LNCAP (cell line): ENCODE results near the gene HNRNPAB.

ENCODE experiments used
- TF ChIP-seq, protein P1 (sequence below): fragments of 450-650 bp; IDR thresholded peaks from 2 replicates; pipeline ENCODE4 v1.5.1; 2017; ENCODE audit warnings: mild to moderate bottlenecking

Gene HNRNPAB

GRCh38 chr5:178210686-178211085 lies 6.4 kb downstream of the HNRNPAB start:
- TF ChIP-seq, protein P1, sequence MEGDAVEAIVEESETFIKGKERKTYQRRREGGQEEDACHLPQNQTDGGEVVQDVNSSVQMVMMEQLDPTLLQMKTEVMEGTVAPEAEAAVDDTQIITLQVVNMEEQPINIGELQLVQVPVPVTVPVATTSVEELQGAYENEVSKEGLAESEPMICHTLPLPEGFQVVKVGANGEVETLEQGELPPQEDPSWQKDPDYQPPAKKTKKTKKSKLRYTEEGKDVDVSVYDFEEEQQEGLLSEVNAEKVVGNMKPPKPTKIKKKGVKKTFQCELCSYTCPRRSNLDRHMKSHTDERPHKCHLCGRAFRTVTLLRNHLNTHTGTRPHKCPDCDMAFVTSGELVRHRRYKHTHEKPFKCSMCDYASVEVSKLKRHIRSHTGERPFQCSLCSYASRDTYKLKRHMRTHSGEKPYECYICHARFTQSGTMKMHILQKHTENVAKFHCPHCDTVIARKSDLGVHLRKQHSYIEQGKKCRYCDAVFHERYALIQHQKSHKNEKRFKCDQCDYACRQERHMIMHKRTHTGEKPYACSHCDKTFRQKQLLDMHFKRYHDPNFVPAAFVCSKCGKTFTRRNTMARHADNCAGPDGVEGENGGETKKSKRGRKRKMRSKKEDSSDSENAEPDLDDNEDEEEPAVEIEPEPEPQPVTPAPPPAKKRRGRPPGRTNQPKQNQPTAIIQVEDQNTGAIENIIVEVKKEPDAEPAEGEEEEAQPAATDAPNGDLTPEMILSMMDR, result no peak

GRCh38 chr5:178211095-178212048 lies 7.0 kb downstream of the HNRNPAB start:
- TF ChIP-seq, protein P1, result no peak

DNA sequence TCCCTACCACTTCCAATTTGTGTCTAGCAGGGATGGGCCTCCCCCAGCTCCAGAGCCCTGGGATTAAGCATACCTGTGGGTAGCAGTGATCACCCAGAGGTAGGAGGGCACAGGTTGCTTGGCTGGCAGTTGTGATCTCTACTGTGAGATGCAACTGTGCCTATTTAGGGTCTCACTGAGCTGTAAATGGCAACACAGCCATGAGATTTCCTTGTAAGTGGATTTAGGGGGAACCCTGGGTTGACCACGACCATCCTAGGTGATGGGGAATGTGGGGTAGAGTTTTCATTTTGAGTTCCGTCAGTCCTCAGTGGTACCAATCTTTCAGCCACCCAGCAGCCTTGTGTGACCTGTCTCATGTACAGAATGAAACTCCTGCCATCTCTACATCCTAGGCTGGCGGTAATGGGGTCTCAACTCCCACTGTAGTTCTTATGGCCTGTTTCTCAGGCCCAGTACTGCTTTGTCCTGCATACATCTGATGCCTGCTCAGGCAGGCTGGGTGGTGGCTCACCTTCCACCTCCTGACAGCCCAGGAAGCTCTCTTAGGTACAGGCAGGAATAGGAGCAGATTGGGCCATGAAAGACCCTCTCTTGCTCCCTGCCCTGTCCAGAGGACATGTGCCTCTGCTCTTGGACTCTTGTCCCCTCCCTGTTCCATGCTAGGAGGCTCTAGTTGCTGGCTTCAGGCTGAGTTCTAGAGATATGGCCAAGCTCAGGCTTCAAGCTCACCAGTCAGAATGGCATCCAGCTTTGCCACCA lies 8.1 kb downstream of the HNRNPAB start:
- TF ChIP-seq, protein P1, result no peak

DNA sequence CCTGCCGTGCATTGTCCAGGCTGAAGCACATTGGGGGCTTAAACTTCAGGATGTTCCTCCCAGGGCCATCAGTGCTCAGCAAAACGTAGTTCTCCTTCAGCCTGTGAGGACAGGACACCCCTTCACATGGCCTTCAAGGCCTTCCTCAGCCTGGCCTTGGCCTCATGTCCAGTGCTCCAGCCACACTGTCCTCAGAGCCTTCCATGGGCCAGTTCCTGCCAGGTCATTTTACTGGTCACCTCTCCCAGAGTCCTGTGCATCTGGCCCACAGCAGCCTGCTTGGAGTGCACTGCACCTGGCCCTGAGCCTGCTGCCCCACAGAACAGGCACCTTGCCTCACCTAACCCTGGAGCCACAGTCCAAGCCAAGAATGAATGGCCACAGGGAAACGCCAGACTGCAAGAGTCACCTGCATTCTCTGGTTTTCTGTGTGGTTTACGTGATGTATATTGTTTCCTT lies 8.7 kb downstream of the HNRNPAB start:
- TF ChIP-seq, protein P1, result no peak

- TF ChIP-seq, protein P1, result no peak
Observed at GRCh38 chr5:178213748-178214151, 9.4 kb downstream of the HNRNPAB start.

- TF ChIP-seq, protein P1, result no peak
Observed at GRCh38 chr5:178214160-178214803, 9.9 kb downstream of the HNRNPAB start.

DNA sequence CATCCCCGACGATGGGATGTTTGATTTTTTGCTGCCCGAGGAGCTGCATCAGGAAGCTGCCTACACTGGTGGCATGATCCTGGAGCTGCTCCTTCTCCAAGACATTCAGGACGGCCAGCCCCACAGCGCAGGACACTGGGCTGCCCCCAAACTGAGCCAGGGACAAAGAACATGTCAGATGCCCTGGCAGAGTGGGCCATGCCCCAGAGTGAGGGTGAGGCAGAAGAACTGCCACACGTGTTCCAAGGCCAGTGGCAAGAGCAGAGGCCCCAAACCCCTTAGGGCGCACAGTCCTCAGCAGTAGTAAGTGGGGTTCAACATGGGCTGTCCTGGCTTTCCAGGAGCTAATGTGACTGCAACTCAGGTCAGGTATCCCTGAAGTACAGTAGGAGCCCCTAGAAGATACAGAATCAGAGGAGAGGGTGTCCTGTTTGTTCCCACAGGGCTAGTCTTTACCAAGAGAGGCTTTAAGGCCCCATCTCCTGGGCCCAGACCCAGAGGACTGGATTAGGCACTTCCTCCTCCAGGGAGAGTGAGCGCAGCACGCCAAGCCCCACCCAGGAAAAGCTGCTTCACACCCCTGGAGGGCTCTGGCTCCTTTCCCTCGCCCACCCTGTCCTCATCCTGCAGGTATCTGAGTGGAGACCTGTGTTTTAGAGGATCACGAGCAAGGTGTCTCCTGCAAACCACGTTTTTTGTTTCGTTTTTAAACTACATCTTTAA lies 11.1 kb downstream of the HNRNPAB start:
- TF ChIP-seq, protein P1, result no peak
